ENCODE data around the gene PPM1N. TPM values are rescaled to one million over a fixed set of nuclear protein-coding genes. Genes with fewer than 3 reads are reported as not detected.

PPM1N gene
- total RNA-seq, 1 experiment from 2014 or later, result 2.5 TPM

- no TSS peak for BruUV-seq (replicated peaks)
- no peak overlapping the region for H3K4me3 ChIP-seq (ENCODE audit: low read length)
- H4K20me1 ChIP-seq (ENCODE audit: low read length), result no peaks in the 10 kb centered on the region
- CTCF ChIA-PET, result no interaction called here
- H3K79me2 ChIP-seq (ENCODE audit: low read length), result no peaks in the 10 kb centered on the region
- no peak overlapping the region for H2AFZ ChIP-seq (ENCODE audit: low read length)
- intact Hi-C loops (cut with micrococcal nuclease), result no loop called here
- no peaks in the 10 kb centered on the region for H3F3A ChIP-seq (ENCODE audit: low read length, unreplicated experiment)
- ATAC-seq (no peak), DNase-seq (no peak)
- POLR2A ChIA-PET (ENCODE audit: unreplicated experiment), result no interaction called here
- H3K4me1 ChIP-seq (ENCODE audit: insufficient read depth, low read length), result peaks cover 22% of the 10 kb centered on the region
- no peak overlapping the region for H3K4me2 ChIP-seq (ENCODE audit: low read length)
- H3K9ac ChIP-seq (ENCODE audit: low read length), result no peak overlapping the region
- no peaks in the 10 kb centered on the region for H3K9me3 ChIP-seq (ENCODE audit: low read length)
- no peak overlapping the region for H3K27ac ChIP-seq (ENCODE audit: low read length)
- TF ChIP-seq, protein P1, sequence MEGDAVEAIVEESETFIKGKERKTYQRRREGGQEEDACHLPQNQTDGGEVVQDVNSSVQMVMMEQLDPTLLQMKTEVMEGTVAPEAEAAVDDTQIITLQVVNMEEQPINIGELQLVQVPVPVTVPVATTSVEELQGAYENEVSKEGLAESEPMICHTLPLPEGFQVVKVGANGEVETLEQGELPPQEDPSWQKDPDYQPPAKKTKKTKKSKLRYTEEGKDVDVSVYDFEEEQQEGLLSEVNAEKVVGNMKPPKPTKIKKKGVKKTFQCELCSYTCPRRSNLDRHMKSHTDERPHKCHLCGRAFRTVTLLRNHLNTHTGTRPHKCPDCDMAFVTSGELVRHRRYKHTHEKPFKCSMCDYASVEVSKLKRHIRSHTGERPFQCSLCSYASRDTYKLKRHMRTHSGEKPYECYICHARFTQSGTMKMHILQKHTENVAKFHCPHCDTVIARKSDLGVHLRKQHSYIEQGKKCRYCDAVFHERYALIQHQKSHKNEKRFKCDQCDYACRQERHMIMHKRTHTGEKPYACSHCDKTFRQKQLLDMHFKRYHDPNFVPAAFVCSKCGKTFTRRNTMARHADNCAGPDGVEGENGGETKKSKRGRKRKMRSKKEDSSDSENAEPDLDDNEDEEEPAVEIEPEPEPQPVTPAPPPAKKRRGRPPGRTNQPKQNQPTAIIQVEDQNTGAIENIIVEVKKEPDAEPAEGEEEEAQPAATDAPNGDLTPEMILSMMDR (conservative IDR thresholded peaks at IDR 0.05; ENCODE audit: low read depth, low read length), result no peak
- TF ChIP-seq EZH2phosphoT487 (IDR thresholded peaks at IDR 0.05; ENCODE audit: borderline replicate concordance, low read length), result no peak
- TF ChIP-seq EZH2 (IDR thresholded peaks at IDR 0.05; ENCODE audit: low read length, unreplicated experiment), result no peak
- no peaks in the 10 kb centered on the region for H3K27me3 ChIP-seq (ENCODE audit: low read length)
- no peaks in the 10 kb centered on the region for H3K36me3 ChIP-seq (ENCODE audit: low read depth, low read length)
- H3K9me2 ChIP-seq (replicated peaks; ENCODE audit: low read length), result no peaks in the 10 kb centered on the region
These were observed 3.4 kb downstream of the PPM1N start for GRCh38 chr19:45501730-45502014.

GRCh38 chr19:45502111-45502510, 3.9 kb downstream of the PPM1N start:
- Histone ChIP-seq H3K79me2 (ENCODE audit: low read length) (peaks cover 2% of the 10 kb centered on the region; the same call in 1 of the 2 replicates), H3K9ac (ENCODE audit: low read length) (no peak overlapping the region), H4K20me1 (ENCODE audit: low read length) (no peaks in the 10 kb centered on the region), H3K4me1 (ENCODE audit: insufficient read depth, low read length) (peaks cover 22% of the 10 kb centered on the region), H2AFZ (ENCODE audit: low read length) (no peak overlapping the region), H3K9me3 (ENCODE audit: low read length) (no peaks in the 10 kb centered on the region), H3F3A (ENCODE audit: low read length, unreplicated experiment) (no peaks in the 10 kb centered on the region), H3K36me3 (ENCODE audit: low read depth, low read length) (no peaks in the 10 kb centered on the region), H3K9me2 (replicated peaks; ENCODE audit: low read length) (no peaks in the 10 kb centered on the region), H3K4me3 (ENCODE audit: low read length) (no peak overlapping the region), H3K27ac (ENCODE audit: low read length) (no peak overlapping the region), H3K4me2 (ENCODE audit: low read length) (no peak overlapping the region), H3K27me3 (ENCODE audit: low read length) (no peaks in the 10 kb centered on the region)
- DNase-seq (no peak), ATAC-seq (no peak)
- no TSS peak for BruUV-seq (replicated peaks)
- intact Hi-C loops (cut with micrococcal nuclease), result no loop called here
- ChIA-PET CTCF (no interaction called here), POLR2A (ENCODE audit: unreplicated experiment) (no interaction called here)
- TF ChIP-seq EZH2phosphoT487 (IDR thresholded peaks at IDR 0.05; ENCODE audit: borderline replicate concordance, low read length) (no peak), EZH2 (IDR thresholded peaks at IDR 0.05; ENCODE audit: low read length, unreplicated experiment) (no peak)
- TF ChIP-seq, protein P1 (conservative IDR thresholded peaks at IDR 0.05; ENCODE audit: low read depth, low read length), result no peak

DNA sequence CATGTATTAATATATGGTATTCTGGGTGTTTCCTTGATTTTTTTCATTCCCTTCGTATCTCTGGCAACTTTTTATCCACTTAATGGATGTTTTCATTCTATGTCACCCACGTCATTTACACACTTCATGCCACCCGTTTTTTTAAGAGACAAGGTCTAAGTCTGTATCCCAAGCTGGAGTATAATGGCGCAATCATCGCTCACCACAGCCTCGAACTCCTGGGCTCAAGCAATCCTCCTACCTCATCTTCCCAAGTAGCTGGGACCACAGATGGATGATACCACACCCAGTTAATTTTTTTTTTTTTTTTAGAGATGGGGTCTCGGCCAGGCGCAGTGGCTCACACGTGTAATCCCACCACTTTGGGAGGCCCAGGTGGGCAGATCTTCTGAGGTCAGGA, 5.7 kb downstream of the PPM1N start:
- DNase-seq, result no peak
- no TSS peak for BruUV-seq (replicated peaks)
- Histone ChIP-seq H4K20me1 (ENCODE audit: low read length) (peaks cover 4% of the 10 kb centered on the region; the same call in 1 of the 2 replicates), H3K9ac (ENCODE audit: low read length) (no peak overlapping the region), H3K27ac (ENCODE audit: low read length) (no peak overlapping the region), H3F3A (ENCODE audit: low read length, unreplicated experiment) (no peaks in the 10 kb centered on the region), H3K9me2 (replicated peaks; ENCODE audit: low read length) (no peaks in the 10 kb centered on the region), H3K36me3 (ENCODE audit: low read depth, low read length) (no peaks in the 10 kb centered on the region), H3K4me1 (ENCODE audit: insufficient read depth, low read length) (peaks cover 15% of the 10 kb centered on the region), H3K4me2 (ENCODE audit: low read length) (no peak overlapping the region), H3K79me2 (ENCODE audit: low read length) (peaks cover 20% of the 10 kb centered on the region), H3K4me3 (ENCODE audit: low read length) (no peak overlapping the region), H3K27me3 (ENCODE audit: low read length) (no peaks in the 10 kb centered on the region), H3K9me3 (ENCODE audit: low read length) (no peaks in the 10 kb centered on the region), H2AFZ (ENCODE audit: low read length) (no peak overlapping the region)
- no peak for ATAC-seq
- ChIA-PET CTCF (no interaction called here), POLR2A (ENCODE audit: unreplicated experiment) (interaction anchor here (0.5 kb wide), 1 partner anchor 37 kb away, joined by 3 read pairs; no protein-coding TSS in a partner anchor)
- TF ChIP-seq, protein P1 (conservative IDR thresholded peaks at IDR 0.05; ENCODE audit: low read depth, low read length), result no peak
- TF ChIP-seq EZH2 (IDR thresholded peaks at IDR 0.05; ENCODE audit: low read length, unreplicated experiment), result no peak
- TF ChIP-seq EZH2phosphoT487 (IDR thresholded peaks at IDR 0.05; ENCODE audit: borderline replicate concordance, low read length), result no peak
- intact Hi-C loops (cut with micrococcal nuclease), result no loop called here

All from PC-3 (cell line).